IMR-90 (cell line): ENCODE measurements around the gene CD72. TPM values are rescaled to one million over a fixed set of nuclear protein-coding genes. Genes with fewer than 3 reads are reported as not detected.

Experiments
- ATAC-seq: fragments of 200-7000 bp; cut with Tn5 transposase; 2 replicates; pipeline ENCODE4 v1.9.1; 2020; ENCODE audit warnings: low read depth, mild to moderate bottlenecking, moderate library complexity
- BruUV-seq: library from RNA; stranded (reverse); fragments of 400-500 nt; replicated peaks from 2 replicates; lab custom pipeline; 2021; lab: Mats Ljungman, UMichigan
- CTCF ChIA-PET: fragments of 300-600 bp; formaldehyde crosslinking; extraction: SDS; loops from one replicate; lab custom pipeline; 2021; ENCODE audit warnings: antibody characterized with exemption; lab: Yijun Ruan, JAX
- POLR2A ChIA-PET: fragments of 300-600 bp; sonication (Branson Sonifier 250); formaldehyde crosslinking; loops from one replicate; lab custom pipeline; 2022; ENCODE audit warnings: antibody characterized with exemption; ENCODE audit not compliant: unreplicated experiment; lab: Charles Lee
- DNase-seq: peaks from one replicate; pipeline ENCODE4 v3.0.0; 2013
- H2AFZ ChIP-seq: replicated peaks from 2 replicates; pipeline ENCODE3; 2013; ENCODE audit warnings: low read length, mild to moderate bottlenecking; ENCODE audit not compliant: poor library complexity
- H2AK5ac ChIP-seq: 2 replicates; pipeline ENCODE4 v1.6.1; 2013; ENCODE audit warnings: low read depth, low read length, inconsistent platforms
- H2AK9ac ChIP-seq: replicated peaks from 2 replicates; pipeline ENCODE3; 2013; ENCODE audit warnings: mild to moderate bottlenecking, low read depth, low read length, moderate library complexity; ENCODE audit not compliant: poor library complexity
- H2BK120ac ChIP-seq: 2 replicates; pipeline ENCODE4 v1.6.1; 2013; ENCODE audit warnings: low read depth, low read length, inconsistent platforms
- H2BK15ac ChIP-seq: 3 replicates; pipeline ENCODE4 v1.6.1; 2013; ENCODE audit warnings: low read depth, low read length, inconsistent platforms
- H2BK20ac ChIP-seq: 2 replicates; pipeline ENCODE4 v1.6.1; 2013; ENCODE audit warnings: low read depth, mild to moderate bottlenecking, inconsistent platforms, low read length, moderate library complexity
- H2BK5ac ChIP-seq: 2 replicates; pipeline ENCODE4 v1.6.1; 2013; ENCODE audit warnings: mild to moderate bottlenecking, low read depth, low read length, inconsistent platforms; ENCODE audit not compliant: poor library complexity, severe bottlenecking
- H3K14ac ChIP-seq: replicated peaks from 2 replicates; pipeline ENCODE4 v1.6.1; 2013; ENCODE audit warnings: low read depth, low read length, inconsistent platforms
- H3K18ac ChIP-seq: 2 replicates; pipeline ENCODE4 v1.6.1; 2013; ENCODE audit warnings: low read depth, low read length, control low read depth
- H3K23ac ChIP-seq: 2 replicates; pipeline ENCODE4 v1.6.1; 2013; ENCODE audit warnings: low read depth, low read length, inconsistent platforms
- H3K27ac ChIP-seq: 2 replicates; pipeline ENCODE4 v1.5.1; 2013; ENCODE audit warnings: mild to moderate bottlenecking, control low read depth, low read length; ENCODE audit not compliant: insufficient read depth
- H3K27me3 ChIP-seq: 2 replicates; pipeline ENCODE4 v1.6.1; 2013; ENCODE audit warnings: low read length; ENCODE audit not compliant: control insufficient read depth, insufficient read depth
- H3K36me3 ChIP-seq: 2 replicates; pipeline ENCODE4 v1.6.1; 2013; ENCODE audit warnings: low read length, mixed read lengths; ENCODE audit not compliant: control insufficient read depth, insufficient read depth
- H3K4ac ChIP-seq: 2 replicates; pipeline ENCODE4 v1.6.1; 2013; ENCODE audit warnings: low read depth, low read length, inconsistent platforms
- H3K4me1 ChIP-seq: 2 replicates; pipeline ENCODE4 v1.6.1; 2013; ENCODE audit warnings: low read length, mixed read lengths; ENCODE audit not compliant: control insufficient read depth, insufficient read depth
- H3K4me2 ChIP-seq: 2 replicates; pipeline ENCODE4 v1.6.1; 2013; ENCODE audit warnings: low read depth, mild to moderate bottlenecking, control low read depth, low read length, moderate library complexity
- H3K4me3 ChIP-seq: 2 replicates; pipeline ENCODE4 v1.5.1; 2013; ENCODE audit warnings: low read depth, mild to moderate bottlenecking, control low read depth, low read length, moderate library complexity; ENCODE audit not compliant: insufficient read depth
- H3K56ac ChIP-seq: 2 replicates; pipeline ENCODE4 v1.6.1; 2013; ENCODE audit warnings: low read length, inconsistent platforms; ENCODE audit not compliant: insufficient read depth; ENCODE audit errors: extremely low read depth
- H3K79me1 ChIP-seq, 2 experiments: 2 replicates each; pipeline ENCODE4 v1.6.1; 2013; ENCODE audit warnings: low read length in 2 of 2, inconsistent platforms in 1 of 2, low read depth in 1 of 2
- H3K9ac ChIP-seq: 2 replicates; pipeline ENCODE4 v1.6.1; 2013; ENCODE audit warnings: low read depth, low read length, control low read depth
- H3K9me1 ChIP-seq: 2 replicates; pipeline ENCODE4 v1.6.1; 2013; ENCODE audit warnings: low read length, inconsistent platforms; ENCODE audit not compliant: insufficient read depth
- H3K9me3 ChIP-seq: 2 replicates; pipeline ENCODE4 v1.6.1; 2013; ENCODE audit warnings: low read length; ENCODE audit not compliant: control insufficient read depth, insufficient read depth
- H4K20me1 ChIP-seq: 2 replicates; pipeline ENCODE4 v1.6.1; 2013; ENCODE audit warnings: low read length, inconsistent platforms; ENCODE audit not compliant: insufficient read depth
- H4K5ac ChIP-seq: 2 replicates; pipeline ENCODE4 v1.6.1; 2013; ENCODE audit warnings: mild to moderate bottlenecking, low read depth, low read length, control low read depth
- H4K8ac ChIP-seq, 2 experiments: 2 replicates each; pipeline ENCODE4 v1.6.1; 2013; ENCODE audit warnings: low read depth in 2 of 2, low read length in 2 of 2, control low read depth in 1 of 2, inconsistent platforms in 1 of 2
- H4K91ac ChIP-seq: 2 replicates; pipeline ENCODE4 v1.6.1; 2013; ENCODE audit warnings: low read depth, low read length, inconsistent platforms; ENCODE audit not compliant: insufficient read depth
- BHLHE40 ChIP-seq: fragments of 150-350 bp; IDR thresholded peaks from 2 replicates; pipeline ENCODE4 v1.6.1; 2016; ENCODE audit warnings: mild to moderate bottlenecking, low read depth, low read length
- RAD21 ChIP-seq: IDR thresholded peaks from 2 replicates; pipeline ENCODE4 v1.6.1; 2012; ENCODE audit warnings: low read length, improper control_type of control experiment
- RFX5 ChIP-seq: IDR thresholded peaks from 2 replicates; pipeline ENCODE4 v1.8.0; 2012; ENCODE audit warnings: low read depth, mild to moderate bottlenecking, low read length, moderate library complexity
- SMC3 ChIP-seq: fragments of 150-350 bp; IDR thresholded peaks from 2 replicates; pipeline ENCODE4 v1.6.1; 2016; ENCODE audit warnings: low read depth, mild to moderate bottlenecking, antibody characterized with exemption, low read length, moderate library complexity
- WGBS, 2 experiments: methylation state at CpG; one replicate each; pipeline versions ENCODE4 v1.1.5 to v1.1.7; 2013; ENCODE audit warnings: missing lambda C conversion rate in 2 of 2; ENCODE audit not compliant: insufficient read length in 1 of 2; ENCODE audit errors: extremely low coverage in 2 of 2; 5-methylcytosine and 5-hydroxymethylcytosine counted together
- dilution Hi-C: fragments of 300-500 bp; cut with HindIII; formaldehyde crosslinking; loops from one replicate; pipeline ENCODE4 v1.14.3; 2018; ENCODE audit warnings: low sequenced_read_pairs; ENCODE audit not compliant: unreplicated experiment
- in situ Hi-C: fragments of 300-500 bp; cut with MboI; formaldehyde crosslinking; loops from 3 replicates; pipeline ENCODE4 v1.14.3; 2019; ENCODE audit warnings: low sequenced_read_pairs, inconsistent platforms, mixed read lengths
- intact Hi-C: fragments of 100-400 bp; cut with micrococcal nuclease; formaldehyde crosslinking; loops from 2 replicates; pipeline ENCODE4 v1.10.0; 2022
- polyA plus RNA-seq, 3 experiments: library from polyadenylated mRNA; depleted of rRNA; stranded (reverse); fragments of >200 nt; gene quantifications; 2 replicates each; pipeline ENCODE4 v1.2.3, GENCODE V29; 2012; ENCODE audit warnings: low replicate concordance in 1 of 3
- total RNA-seq: library from RNA; depleted of rRNA; stranded (reverse); fragments of >200 nt; gene quantifications from 2 replicates; pipeline ENCODE4 v1.2.3, GENCODE V29; 2012

Gene CD72
- total and polyA plus RNA-seq, 2 of the 4 experiments (the other 2 are of a cell fraction): 0.36 to 0.58 TPM

GRCh38 chr9:35649431-35650340 is 31.5 kb upstream of the CD72 start:
- intact Hi-C loops: loop anchor here (10.0 kb wide), 2 partner anchors 165 kb away; partner anchors contain the start of genes HINT2 and SPAG8
- Histone ChIP-seq H3K27ac (no peak overlapping the region), H3K4me1 (peaks cover 14% of the 10 kb centered on the region)

More at GRCh38 chr9:35649431-35650340, 31.5 kb upstream of the CD72 start:
- H3K27me3 ChIP-seq: no peaks in the 10 kb centered on the region
- no peak overlapping the region for H2BK5ac ChIP-seq
- peaks cover 4% of the 10 kb centered on the region; the same call in 1 of the 2 replicates for H3K9me1 ChIP-seq
- no peak overlapping the region for H3K23ac ChIP-seq
- no peaks in the 10 kb centered on the region for H3K9me3 ChIP-seq
- ATAC-seq (no peak), DNase-seq (no peak)
- H3K4me3 ChIP-seq: no peak overlapping the region
- no peak overlapping the region for H3K18ac ChIP-seq
- H3K14ac ChIP-seq: no peak overlapping the region
- no peak overlapping the region for H4K5ac ChIP-seq
- no peak overlapping the region for H3K9ac ChIP-seq
- H4K8ac ChIP-seq: no peak overlapping the region; a peak in 1 of 4 replicates
- no peak for TF ChIP-seq SMC3
- TF ChIP-seq RFX5: no peak
- TF ChIP-seq RAD21: no peak
- TF ChIP-seq BHLHE40: no peak
- H3K79me1 ChIP-seq: 0 out of 4 replicates have a peak, but pooled peaks cover 0 to 4% of the 10 kb centered on the region in 2 experiments
- H3K56ac ChIP-seq: no peak overlapping the region
- H4K20me1 ChIP-seq: no peaks in the 10 kb centered on the region
- no peaks in the 10 kb centered on the region for H3K36me3 ChIP-seq
- in situ Hi-C loops: loop anchor here (10.0 kb wide), 1 partner anchor 145 kb away; no protein-coding TSS in a partner anchor
- POLR2A ChIA-PET: no interaction called here
- H3K4me2 ChIP-seq: no peak overlapping the region
- peak overlapping the region; percentile 73 for H2AFZ ChIP-seq
- CTCF ChIA-PET: interaction anchor here (1.5 kb wide), 1 partner anchor 8 kb away, joined by 3 read pairs; the partner anchor contains the start of genes CCDC107 and RMRP
- H2BK120ac ChIP-seq: no peak overlapping the region
- no peak overlapping the region for H2BK15ac ChIP-seq
- dilution Hi-C loops: no loop called here
- BruUV-seq: no TSS peak
- H3K4ac ChIP-seq: no peak overlapping the region
- no peak overlapping the region for H2AK5ac ChIP-seq
- no peak overlapping the region for H2AK9ac ChIP-seq
- H4K91ac ChIP-seq: no peak overlapping the region
- 86% methylated on average over 7 of the region's 26 CpGs; no CpG with 5 or more reads in 1 of the 2 experiments for WGBS, 2 experiments
- H2BK20ac ChIP-seq: no peak overlapping the region
